Right atrium auricular region (tissue), 2 donors: ENCODE results near the gene SEMA3A. TPM values are rescaled to one million over a fixed set of nuclear protein-coding genes. Genes with fewer than 3 reads are reported as not detected.
A peak's percentile ranks its signal among the peaks of the same experiment; 100 is the strongest.

Experiments used
- DNase-seq: peaks from one replicate; pipeline ENCODE4 v3.0.0-alpha.2; 2019; ENCODE audit warnings: low spot score
- H3K27ac ChIP-seq, 2 donors: fragments of 200-600 bp; sonication (generic); 1 replicate in 1 of 2; 2 replicates in 1 of 2; pipeline ENCODE4 v1.5.1; 2016 to 2019
- H3K27me3 ChIP-seq, 2 donors: fragments of 200-600 bp; sonication (generic); one replicate each; pipeline versions ENCODE4 v1.5.1 to v1.6.0; 2017 to 2019
- H3K36me3 ChIP-seq: fragments of 200-600 bp; sonication (generic); one replicate; pipeline ENCODE4 v1.5.1; 2016
- H3K4me1 ChIP-seq, 2 donors: fragments of 200-600 bp; sonication (generic); one replicate each; pipeline versions ENCODE4 v1.5.1 to v1.6.0; 2017 to 2019
- H3K4me3 ChIP-seq, 2 donors: fragments of 200-600 bp; sonication (generic); 1 replicate in 1 of 2; 2 replicates in 1 of 2; pipeline ENCODE4 v1.5.1; 2017 to 2019; ENCODE audit warnings: mild to moderate bottlenecking in 1 of 2, moderate library complexity in 1 of 2
- H3K9me3 ChIP-seq, 2 donors: fragments of 200-600 bp; sonication (generic); one replicate each; pipeline ENCODE4 v1.5.1; 2019
- total RNA-seq, 2 donors: library from RNA; depleted of rRNA; stranded (reverse); fragments of >200 nt; gene quantifications; one replicate each; pipeline ENCODE4 v1.1.0, GENCODE V29; 2016
- TF ChIP-seq, protein P1 (sequence below), 2 donors: fragments of 200-600 bp; sonication (generic); IDR thresholded peaks; one replicate each; pipeline ENCODE4 v1.5.1; 2019; ENCODE audit warnings: antibody characterized with exemption in 2 of 2

The SEMA3A gene
- total RNA-seq, 2 donors from 2014 or later = 3.6 to 6.1 TPM

DNA sequence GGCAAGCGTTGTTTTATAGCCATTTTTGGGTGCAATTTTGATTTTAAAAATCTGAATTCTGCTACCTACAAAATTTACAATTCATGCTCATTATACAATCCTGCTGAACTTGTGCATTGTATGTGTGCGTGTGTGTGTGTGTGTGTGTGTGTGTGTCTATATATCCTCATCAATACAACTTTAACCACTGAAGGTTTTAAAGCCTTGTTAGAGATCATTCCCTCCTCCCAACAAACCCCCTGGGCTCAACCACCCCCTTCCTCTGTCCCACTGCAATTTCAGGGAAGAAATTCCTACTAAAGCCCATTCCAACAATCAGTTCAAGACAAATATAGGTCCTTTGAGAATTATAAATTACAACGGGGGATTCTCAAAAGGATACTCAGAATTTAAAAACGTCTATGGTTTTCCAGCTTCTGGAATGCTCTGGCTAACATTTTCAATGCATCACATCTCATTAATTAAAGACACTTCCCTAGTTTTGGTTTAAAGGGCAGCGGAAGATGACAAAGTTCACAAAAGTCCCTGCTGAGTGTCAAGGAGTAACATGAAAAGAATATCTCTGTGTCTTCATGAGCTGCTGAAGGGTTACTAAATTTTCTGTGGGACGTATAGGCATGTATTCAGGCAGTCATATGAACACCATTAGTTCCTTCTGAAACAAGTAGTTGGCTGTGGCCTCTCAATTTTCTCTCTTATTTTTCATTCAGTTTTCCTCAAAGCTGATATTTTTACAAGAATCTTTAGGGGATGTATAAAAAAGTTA is 889 bp upstream of the SEMA3A start:
- no peak for DNase-seq
- Histone ChIP-seq H3K27me3 (no peaks in the 10 kb centered on the region), H3K36me3 (no peaks in the 10 kb centered on the region), H3K4me3 (peak overlapping the region; percentile 38 to 48), H3K27ac (peak overlapping the region; percentile 7 to 37), H3K4me1 (no peaks in the 10 kb centered on the region), H3K9me3 (no peaks in the 10 kb centered on the region)
- TF ChIP-seq, protein P1, sequence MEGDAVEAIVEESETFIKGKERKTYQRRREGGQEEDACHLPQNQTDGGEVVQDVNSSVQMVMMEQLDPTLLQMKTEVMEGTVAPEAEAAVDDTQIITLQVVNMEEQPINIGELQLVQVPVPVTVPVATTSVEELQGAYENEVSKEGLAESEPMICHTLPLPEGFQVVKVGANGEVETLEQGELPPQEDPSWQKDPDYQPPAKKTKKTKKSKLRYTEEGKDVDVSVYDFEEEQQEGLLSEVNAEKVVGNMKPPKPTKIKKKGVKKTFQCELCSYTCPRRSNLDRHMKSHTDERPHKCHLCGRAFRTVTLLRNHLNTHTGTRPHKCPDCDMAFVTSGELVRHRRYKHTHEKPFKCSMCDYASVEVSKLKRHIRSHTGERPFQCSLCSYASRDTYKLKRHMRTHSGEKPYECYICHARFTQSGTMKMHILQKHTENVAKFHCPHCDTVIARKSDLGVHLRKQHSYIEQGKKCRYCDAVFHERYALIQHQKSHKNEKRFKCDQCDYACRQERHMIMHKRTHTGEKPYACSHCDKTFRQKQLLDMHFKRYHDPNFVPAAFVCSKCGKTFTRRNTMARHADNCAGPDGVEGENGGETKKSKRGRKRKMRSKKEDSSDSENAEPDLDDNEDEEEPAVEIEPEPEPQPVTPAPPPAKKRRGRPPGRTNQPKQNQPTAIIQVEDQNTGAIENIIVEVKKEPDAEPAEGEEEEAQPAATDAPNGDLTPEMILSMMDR (IDR thresholded peaks at IDR 0.05) = no peak

DNA sequence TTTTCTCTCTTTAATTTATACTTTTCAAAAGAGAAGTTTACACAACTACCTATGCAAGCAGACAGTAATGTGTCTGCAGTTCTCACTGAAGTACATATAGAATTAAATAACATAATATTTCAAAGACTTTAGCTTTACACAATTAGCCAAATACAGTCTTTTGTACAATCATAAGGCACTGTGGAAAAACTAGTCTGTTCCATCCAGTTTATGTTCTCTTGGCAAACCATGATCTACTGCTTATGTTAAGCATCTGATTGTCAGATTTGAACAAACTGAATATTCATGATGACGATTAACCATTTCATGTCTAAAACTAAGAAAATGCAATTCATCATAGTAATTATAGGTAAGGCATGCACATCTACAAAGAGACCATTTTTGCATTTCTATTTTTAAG is 842 bp downstream of the SEMA3A start:
- no peaks in the 10 kb centered on the region for H3K4me1 ChIP-seq
- DNase-seq = no peak
- TF ChIP-seq, protein P1 (IDR thresholded peaks at IDR 0.05) = no peak
- no peaks in the 10 kb centered on the region for H3K36me3 ChIP-seq
- H3K27ac ChIP-seq = no peak overlapping the region
- no peaks in the 10 kb centered on the region for H3K27me3 ChIP-seq
- H3K9me3 ChIP-seq = no peaks in the 10 kb centered on the region
- H3K4me3 ChIP-seq = peak overlapping the region; percentile 38 to 48

DNA sequence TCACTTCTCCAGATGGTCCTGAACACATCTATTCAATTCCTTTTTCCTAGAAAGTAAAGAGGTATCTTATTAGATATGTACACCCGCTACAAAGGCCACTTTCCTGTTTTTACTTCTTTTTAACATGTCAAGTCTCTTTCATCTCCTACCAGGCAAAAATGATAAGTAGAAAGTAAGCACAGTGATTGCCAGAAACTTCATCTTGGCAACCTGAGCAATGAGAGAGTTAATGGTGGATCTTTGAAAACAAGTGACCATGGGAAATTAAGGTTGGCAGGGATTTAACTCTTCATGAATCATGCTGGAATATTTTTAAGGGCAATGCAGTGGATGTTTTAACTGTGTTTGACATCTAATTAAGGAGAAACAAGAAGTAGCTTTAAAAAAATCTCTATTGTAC is 2.7 kb downstream of the SEMA3A start:
- no peaks in the 10 kb centered on the region for H3K9me3 ChIP-seq
- no peaks in the 10 kb centered on the region for H3K4me1 ChIP-seq
- DNase-seq = no peak
- H3K27ac ChIP-seq = no peak overlapping the region
- no peak overlapping the region for H3K4me3 ChIP-seq
- TF ChIP-seq, protein P1 (IDR thresholded peaks at IDR 0.05) = no peak
- no peaks in the 10 kb centered on the region for H3K36me3 ChIP-seq
- no peaks in the 10 kb centered on the region for H3K27me3 ChIP-seq

DNA sequence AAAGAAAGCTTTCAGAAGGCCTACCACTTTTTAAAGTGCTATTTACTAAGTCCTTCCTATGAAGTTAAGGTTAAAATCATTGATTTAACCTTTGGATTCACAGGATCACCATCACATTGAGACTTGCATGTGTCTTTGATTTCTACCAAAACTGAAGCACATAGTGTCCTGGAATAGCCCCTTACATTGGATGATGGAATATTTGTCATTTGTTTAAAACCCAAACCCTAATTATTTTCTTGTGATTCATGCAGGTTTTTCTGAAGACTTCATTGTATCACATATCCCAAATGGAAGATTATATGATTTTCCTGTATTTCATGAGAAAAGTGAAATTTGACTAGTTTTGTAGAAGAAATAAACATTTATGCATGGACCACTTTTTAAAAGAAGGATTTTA is 3.3 kb downstream of the SEMA3A start:
- H3K27me3 ChIP-seq = no peaks in the 10 kb centered on the region
- H3K4me1 ChIP-seq = no peaks in the 10 kb centered on the region
- H3K27ac ChIP-seq = no peak overlapping the region
- no peak overlapping the region for H3K4me3 ChIP-seq
- no peaks in the 10 kb centered on the region for H3K9me3 ChIP-seq
- no peak for DNase-seq
- TF ChIP-seq, protein P1 (IDR thresholded peaks at IDR 0.05) = no peak
- no peaks in the 10 kb centered on the region for H3K36me3 ChIP-seq

DNA sequence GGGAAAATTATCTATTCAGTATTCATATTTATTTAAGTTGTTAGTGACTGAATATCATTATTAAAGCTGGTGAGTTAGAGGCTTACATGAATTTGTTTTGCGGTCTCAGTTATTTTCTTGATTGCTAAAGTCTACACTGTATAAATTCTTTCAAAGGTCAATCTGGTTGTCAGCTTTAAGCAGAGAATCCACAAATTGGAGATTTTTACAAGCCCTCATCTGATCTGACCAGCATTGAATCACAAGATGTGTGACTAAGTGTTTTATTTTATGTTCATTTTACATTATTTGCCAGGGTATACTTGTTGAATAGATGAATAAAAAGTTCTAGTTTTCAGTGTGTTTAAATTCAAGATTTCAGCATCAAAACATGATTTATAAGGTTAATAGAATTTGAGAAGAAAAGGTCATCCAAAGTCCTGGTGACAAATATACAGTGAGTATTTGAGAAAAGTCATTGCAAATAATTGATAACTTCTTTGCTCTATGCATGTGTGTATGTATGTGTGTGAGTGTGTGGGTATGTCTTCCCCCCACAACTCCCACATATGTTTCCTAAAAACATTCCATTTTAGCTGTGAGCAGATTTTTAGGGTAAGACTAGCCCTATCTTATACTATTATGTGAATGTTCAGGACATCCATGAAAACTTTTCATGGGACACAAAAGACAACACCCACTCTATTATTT is 4.4 kb downstream of the SEMA3A start:
- no peaks in the 10 kb centered on the region for H3K4me1 ChIP-seq
- no peaks in the 10 kb centered on the region for H3K36me3 ChIP-seq
- TF ChIP-seq, protein P1 (IDR thresholded peaks at IDR 0.05) = no peak
- H3K9me3 ChIP-seq = no peaks in the 10 kb centered on the region
- no peak overlapping the region for H3K4me3 ChIP-seq
- no peaks in the 10 kb centered on the region for H3K27me3 ChIP-seq
- no peak overlapping the region for H3K27ac ChIP-seq
- DNase-seq = no peak
